ENCODE results near the gene DIO2.
A peak's percentile ranks its signal among the peaks of the same experiment; 100 is the strongest.

Gene DIO2

DNA sequence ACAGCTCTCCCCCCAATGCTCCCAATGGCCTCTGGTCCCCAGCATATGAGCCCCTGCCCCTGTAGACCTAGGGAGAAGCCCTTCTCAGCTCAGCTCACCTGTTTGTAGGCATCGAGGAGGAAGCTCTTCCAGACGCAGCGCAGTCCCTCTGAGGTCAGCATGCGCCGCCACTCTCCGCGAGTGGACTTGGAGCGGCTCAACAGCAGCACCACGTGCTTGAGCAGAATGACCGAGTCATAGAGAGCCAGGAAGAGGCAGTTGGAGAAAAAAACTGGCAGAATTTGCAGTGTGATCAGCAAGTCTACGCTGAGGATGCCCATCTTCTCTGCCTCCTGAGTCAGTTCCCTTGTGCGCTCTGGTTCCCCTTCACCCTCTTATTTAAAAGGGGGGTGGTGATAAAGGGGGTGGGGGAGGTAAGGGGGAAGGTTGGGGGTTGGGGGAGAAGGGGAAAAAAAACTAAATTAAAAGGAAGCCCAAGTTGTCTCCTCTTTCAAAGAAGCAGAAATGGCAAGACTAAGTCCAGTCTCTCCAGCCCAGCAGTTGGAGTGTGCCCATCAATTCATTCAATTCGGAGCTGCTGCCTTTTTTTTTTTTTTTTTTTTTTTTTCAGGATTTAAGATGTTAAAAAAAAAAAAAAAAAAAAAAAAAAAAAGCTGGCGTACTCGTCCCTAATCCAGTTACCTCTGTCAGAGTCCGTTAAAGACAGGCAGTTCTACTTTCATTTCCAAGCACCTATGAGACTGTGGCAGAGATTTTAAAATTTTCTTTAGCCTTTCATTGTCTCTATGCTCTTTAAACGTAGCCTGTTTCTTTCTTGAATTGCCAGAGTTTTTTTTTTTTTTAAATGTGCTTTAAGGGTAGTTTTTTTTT is at the start of gene DIO2:
TSS of gene DIO2 (minus strand) at position 352 of the 870 bp plus-strand sequence. CDS start at position 320, 32 bp downstream.
- no peak for DNase-seq

- no peak for DNase-seq
Observed at GRCh38 chr14:80260645-80261044, 49.3 kb upstream of the DIO2 start.

GRCh38 chr14:80239631-80240030 is 28.3 kb upstream of the DIO2 start:
- DNase-seq = no peak

DNA sequence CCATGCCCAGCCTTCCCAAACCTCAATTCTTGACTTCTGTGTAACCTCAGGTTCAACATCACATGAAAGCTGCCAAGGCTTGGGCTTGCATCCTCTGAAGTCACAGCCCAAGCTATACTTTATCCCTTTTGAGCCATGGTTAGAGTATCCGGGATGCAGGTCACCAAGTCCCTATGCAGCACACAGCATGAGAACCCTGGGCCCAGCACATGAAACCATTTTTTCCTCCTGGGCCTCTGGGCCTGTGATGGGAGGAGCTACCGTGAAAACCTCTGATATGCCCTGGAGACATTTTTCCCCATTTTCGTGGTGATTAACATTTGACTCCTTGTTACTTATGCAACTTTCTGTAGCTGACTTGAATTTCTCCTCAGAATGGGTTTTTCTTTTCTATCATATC is 25.8 kb upstream of the DIO2 start:
- no peak for DNase-seq

- no peak for DNase-seq
Observed at GRCh38 chr14:80233470-80234089, 22.3 kb upstream of the DIO2 start.

DNA sequence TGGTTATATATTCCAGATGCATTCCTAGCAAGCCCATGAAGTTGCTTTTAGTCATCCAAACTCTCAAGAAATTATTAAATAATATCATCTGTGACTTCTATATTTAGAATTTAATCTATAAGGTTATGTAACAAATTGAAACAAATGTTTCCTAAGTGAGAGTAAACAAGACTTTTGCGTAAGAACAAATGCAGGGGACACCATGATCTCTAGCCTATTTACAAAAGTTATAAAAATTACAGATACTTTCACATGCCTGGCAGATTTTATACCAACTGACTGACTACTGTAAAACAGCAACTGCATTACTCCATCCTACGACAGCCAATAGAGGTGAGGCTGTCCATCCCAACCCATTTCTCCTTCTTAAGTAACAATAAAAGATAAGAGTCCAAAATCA is 20.4 kb upstream of the DIO2 start:
- no peak for DNase-seq

GRCh38 chr14:80223696-80224465 is 12.6 kb upstream of the DIO2 start:
- DNase-seq = no peak

DNA sequence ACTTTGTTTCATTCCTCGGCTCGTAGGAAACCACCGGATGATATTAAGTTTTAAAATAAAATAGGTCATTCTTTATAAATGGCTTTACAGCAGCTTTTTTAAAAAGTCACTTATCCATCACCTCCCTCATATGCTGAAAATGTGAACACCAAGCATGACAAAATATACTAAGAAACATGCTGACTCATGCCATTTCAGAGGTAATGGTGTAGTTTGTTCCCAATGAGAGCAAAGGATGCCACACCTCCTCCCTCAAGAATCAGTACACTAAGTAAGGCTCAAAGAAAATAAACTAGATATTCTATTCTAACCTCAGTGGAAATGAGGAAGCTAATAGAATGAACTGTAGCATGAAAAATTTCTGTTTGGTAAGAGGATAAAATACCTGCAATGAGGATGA is 5.5 kb upstream of the DIO2 start:
- DNase-seq = no peak

DNA sequence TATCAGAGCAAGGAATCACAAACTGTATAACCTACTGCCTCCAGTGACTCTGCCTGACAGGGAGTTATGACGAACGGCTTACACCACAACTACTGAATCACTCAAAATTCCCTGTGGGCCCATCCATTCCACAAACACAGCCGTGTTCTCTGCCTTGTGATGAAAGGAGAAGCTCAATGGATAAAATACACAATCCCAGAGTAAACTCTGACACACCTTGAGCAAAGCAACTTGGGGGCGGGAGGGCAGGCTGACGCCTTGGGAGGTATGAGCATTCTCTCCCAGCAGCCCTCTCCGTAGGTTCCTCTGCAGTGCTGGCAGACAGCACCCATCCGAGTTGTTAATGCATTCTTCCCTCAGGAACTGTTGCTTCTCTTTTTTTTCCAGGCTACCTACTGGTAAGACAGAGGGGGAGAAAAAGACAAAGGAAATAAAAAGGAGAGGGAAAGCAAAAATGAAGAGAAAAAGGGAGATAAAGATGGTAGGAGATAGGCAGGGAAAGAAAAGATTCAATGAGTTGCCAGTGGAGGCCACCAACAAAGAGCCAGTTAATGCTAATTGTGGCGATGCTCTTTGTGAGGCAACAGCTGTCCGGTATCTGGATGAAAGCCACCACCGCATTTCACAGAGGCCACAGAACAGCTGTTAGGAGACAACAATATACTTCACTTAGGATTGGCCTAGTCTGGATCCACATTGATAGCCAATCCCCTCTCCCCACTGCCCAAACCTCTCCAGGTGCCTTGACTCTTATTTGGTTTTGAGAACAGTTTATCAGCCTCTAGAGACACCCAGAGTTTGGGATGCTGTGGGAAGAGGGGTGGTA is 4.7 kb upstream of the DIO2 start:
- DNase-seq = peak; percentile 17 to 65

GRCh38 chr14:80215081-80215480 is 3.8 kb upstream of the DIO2 start:
- no peak for DNase-seq

- DNase-seq = peak; percentile 36 to 55
Observed at GRCh38 chr14:80213602-80214001, 2.3 kb upstream of the DIO2 start.

GRCh38 chr14:80212023-80212397 is 706 bp upstream of the DIO2 start:
- no peak for DNase-seq

DNA sequence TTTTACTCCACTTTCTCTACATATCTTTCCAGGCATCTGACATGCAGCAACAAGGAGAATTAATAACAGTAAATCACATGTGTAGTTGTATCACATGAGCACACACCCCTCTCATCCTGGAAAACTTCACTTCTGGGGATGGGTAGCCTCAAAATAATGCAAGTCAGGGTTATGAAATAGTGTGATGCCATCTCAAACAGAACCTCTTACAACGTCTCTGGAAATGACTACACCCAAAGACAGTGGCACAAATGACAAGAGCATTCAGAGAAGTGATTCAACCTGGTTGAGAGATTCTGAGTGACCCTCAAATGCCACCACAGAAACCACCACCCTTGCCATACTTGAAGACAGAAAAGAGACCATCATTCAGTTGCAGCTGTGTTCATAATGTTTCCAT is 2.8 kb downstream of the DIO2 start:
- no peak for DNase-seq

- no peak for DNase-seq
Observed at GRCh38 chr14:80206351-80207080, 4.8 kb downstream of the DIO2 start.

DNA sequence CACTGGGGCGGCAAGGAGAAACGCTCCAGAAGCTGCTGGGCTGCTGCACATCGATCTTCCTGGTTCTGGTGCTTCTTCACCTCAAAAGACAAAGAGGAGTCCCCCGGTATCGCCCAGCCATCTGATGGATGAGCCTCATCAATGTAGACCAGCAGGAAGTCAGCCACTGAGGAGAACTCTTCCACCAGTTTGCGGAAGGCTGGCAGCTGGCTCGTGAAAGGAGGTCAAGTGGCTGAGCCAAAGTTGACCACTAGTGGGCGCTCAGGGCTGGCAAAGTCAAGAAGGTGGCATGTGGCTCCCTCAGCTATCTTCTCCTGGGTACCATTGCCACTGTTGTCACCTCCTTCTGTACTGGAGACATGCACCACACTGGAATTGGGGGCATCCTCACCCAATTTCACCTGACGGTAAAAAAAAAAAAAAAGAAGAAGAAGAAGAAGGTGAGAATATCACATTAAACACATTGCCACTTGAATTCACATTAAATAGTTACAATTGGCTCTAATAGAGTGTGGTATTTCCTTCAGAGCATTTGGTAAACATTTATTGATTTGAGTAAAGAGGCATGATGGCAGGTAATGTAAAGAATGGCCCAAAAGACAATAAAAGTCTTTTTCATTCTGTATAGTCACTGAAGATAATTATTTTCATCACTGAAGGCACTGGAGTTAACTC is 8.3 kb downstream of the DIO2 start:
- peak; percentile 11 to 23 for DNase-seq

- DNase-seq = no peak
Observed at GRCh38 chr14:80200093-80200492, 11.2 kb downstream of the DIO2 start.

DNA sequence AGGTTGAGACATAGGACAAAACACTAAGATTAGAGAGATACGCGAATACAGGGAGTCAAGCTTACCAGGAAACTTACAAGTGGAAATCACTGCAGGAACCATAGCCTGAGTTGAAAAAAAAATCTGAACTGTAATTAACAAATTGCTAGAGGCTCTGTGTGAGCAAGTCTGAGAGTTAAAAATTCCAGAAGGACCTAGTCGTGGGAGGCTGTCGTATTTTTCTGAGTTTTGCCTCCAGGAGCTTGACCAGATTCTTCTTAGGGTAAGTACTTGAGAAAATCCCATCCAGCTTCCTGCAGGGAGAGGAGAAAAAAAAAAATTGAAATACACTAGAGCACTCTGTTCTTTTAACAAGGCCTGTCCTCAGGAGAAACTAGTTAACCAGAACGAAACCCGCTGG is 22.7 kb downstream of the DIO2 start:
- no peak for DNase-seq

GRCh38 chr14:80186301-80186800 is 25.0 kb downstream of the DIO2 start:
- DNase-seq = no peak

GRCh38 chr14:80176893-80177292 is 34.4 kb downstream of the DIO2 start:
- no peak for DNase-seq

DNA sequence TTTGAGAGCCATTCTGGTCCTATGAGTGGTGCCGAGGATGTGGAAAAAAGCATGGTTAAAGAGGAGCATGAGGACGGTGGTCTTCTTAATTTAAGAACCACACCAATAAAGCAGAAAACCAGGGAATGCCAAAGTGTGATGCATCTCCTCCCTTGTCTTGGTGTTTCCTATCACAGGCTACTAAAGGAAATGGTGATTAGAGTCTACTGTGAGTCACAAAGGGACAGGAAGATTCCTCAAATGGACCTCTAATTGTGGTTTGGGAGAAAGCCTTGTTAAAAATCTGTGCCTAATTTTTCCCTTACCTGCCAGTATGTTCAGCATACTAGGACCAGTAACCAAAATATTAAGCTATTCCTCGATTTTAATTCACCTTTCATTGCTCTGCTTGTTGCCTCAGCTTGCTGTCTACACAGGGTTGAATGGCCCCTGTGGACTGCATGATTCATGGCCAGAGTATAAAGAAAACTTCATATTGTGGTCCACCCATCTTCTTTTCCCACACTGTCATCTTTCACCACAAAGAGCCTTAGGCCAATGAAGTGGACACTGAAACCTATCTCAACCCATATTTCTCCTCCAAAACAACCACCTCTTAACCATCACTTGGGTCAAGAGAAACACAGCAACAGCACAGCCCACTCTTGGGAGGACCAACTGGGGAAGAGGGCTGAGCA is 38.8 kb downstream of the DIO2 start:
- DNase-seq = no peak

Measured in NCI-H524 (cell line).